ENCODE results near the gene PRSS12. TPM values are rescaled to one million over a fixed set of nuclear protein-coding genes. Genes with fewer than 3 reads are reported as not detected.

Gene PRSS12, protein sequence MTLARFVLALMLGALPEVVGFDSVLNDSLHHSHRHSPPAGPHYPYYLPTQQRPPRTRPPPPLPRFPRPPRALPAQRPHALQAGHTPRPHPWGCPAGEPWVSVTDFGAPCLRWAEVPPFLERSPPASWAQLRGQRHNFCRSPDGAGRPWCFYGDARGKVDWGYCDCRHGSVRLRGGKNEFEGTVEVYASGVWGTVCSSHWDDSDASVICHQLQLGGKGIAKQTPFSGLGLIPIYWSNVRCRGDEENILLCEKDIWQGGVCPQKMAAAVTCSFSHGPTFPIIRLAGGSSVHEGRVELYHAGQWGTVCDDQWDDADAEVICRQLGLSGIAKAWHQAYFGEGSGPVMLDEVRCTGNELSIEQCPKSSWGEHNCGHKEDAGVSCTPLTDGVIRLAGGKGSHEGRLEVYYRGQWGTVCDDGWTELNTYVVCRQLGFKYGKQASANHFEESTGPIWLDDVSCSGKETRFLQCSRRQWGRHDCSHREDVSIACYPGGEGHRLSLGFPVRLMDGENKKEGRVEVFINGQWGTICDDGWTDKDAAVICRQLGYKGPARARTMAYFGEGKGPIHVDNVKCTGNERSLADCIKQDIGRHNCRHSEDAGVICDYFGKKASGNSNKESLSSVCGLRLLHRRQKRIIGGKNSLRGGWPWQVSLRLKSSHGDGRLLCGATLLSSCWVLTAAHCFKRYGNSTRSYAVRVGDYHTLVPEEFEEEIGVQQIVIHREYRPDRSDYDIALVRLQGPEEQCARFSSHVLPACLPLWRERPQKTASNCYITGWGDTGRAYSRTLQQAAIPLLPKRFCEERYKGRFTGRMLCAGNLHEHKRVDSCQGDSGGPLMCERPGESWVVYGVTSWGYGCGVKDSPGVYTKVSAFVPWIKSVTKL
- 16.8 and 19.0 TPM in 2 replicates for total RNA-seq

GRCh38 chr4:118352843-118353533 lies at the start of gene PRSS12:
Gene PRSS12 (minus strand): TSS chr4:118353003. CDS start chr4:118352720, 283 bp downstream.

